Measurements from ENCODE around the gene ERCC3. TPM values are rescaled to one million over a fixed set of nuclear protein-coding genes. Genes with fewer than 3 reads are reported as not detected.

Gene ERCC3
- total RNA-seq (50.2 TPM), polyA plus RNA-seq (10 to 100 TPM; 21.3 to 27.5 (median 25.4) TPM)

- H3K9me3 ChIP-seq (ENCODE audit: control insufficient read depth in 2 of 2, low read length in 2 of 2): no peaks in the 10 kb centered on the region
- DNase-seq (peak; percentile 76 to 91 (median 78)), ATAC-seq (ENCODE audit: low read depth in 2 of 2) (peak; percentile 92 to 95)
- H3K36me3 ChIP-seq (ENCODE audit: control insufficient read depth, insufficient read depth, low read length): peaks cover 32% of the 10 kb centered on the region
- peaks cover 18 to 47% (median 27%) of the 10 kb centered on the region in 4 donors for H3K4me1 Mint-ChIP-seq
- H3K27me3 ChIP-seq (ENCODE audit: control insufficient read depth, insufficient read depth, low read length): no peaks in the 10 kb centered on the region
- no peaks in the 10 kb centered on the region for H3K9me3 Mint-ChIP-seq
- no peaks in the 10 kb centered on the region for H3K27me3 Mint-ChIP-seq
- H3K4me1 ChIP-seq (ENCODE audit: control insufficient read depth, insufficient read depth, low read length, poor library complexity, severe bottlenecking): peaks cover 18% of the 10 kb centered on the region
- H3K36me3 Mint-ChIP-seq: peaks cover 35% of the 10 kb centered on the region
- H3K4me3 Mint-ChIP-seq: peak within 1 kb of the TSS; percentile 95 to 98 (median 98)
- peak within 1 kb of the TSS; percentile 85 to 98 (median 98) for H3K27ac Mint-ChIP-seq
- peak within 1 kb of the TSS; percentile 80 for H3K27ac ChIP-seq (ENCODE audit: insufficient read depth, low read length, poor library complexity, severe bottlenecking)
- peak within 1 kb of the TSS; percentile 94 for H3K4me3 ChIP-seq (ENCODE audit: low read depth, low read length)
These were observed at the start of gene ERCC3 for GRCh38 chr2:127293748-127294562. Gene ERCC3 (minus strand): TSS chr2:127294144. CDS start chr2:127294081, 63 bp downstream.

DNA sequence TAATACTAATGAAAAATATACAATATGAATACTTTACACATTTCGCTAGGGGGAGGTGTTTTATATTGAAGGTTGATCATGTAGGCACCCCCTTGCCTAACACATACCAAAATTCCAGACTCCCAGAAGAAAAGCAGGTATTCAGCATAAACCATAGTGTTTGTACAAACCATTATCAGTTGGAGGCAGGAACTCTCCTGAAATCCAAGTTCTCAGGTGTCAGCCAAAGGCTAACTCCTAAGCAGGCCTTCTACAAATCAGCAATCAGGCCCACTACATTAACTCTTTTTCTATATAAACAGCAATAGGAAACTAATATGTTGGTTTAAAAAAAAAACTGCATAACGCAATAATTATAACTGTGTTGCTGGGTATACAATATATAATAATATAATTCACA, 49.3 kb upstream of the ERCC3 start:
- H3K4me1 ChIP-seq (ENCODE audit: control insufficient read depth, insufficient read depth, low read length, poor library complexity, severe bottlenecking): peaks cover 3% of the 10 kb centered on the region
- H3K27me3 ChIP-seq (ENCODE audit: control insufficient read depth, insufficient read depth, low read length): no peaks in the 10 kb centered on the region
- Mint-ChIP-seq H3K27ac (peak overlapping the region in 1 of 3 donors; percentile 49), H3K36me3 (peaks cover 15% of the 10 kb centered on the region), H3K4me3 (no peak overlapping the region), H3K9me3 (no peaks in the 10 kb centered on the region), H3K4me1 (peaks cover 19 to 38% (median 25%) of the 10 kb centered on the region in 4 donors), H3K27me3 (no peaks in the 10 kb centered on the region)
- H3K27ac ChIP-seq (ENCODE audit: insufficient read depth, low read length, poor library complexity, severe bottlenecking): no peak overlapping the region
- ATAC-seq (ENCODE audit: low read depth in 2 of 2) (no peak), DNase-seq (no peak)
- H3K4me3 ChIP-seq (ENCODE audit: low read depth, low read length): no peak overlapping the region
- H3K9me3 ChIP-seq (ENCODE audit: control insufficient read depth in 2 of 2, low read length in 2 of 2): no peaks in the 10 kb centered on the region
- peaks cover 20% of the 10 kb centered on the region for H3K36me3 ChIP-seq (ENCODE audit: control insufficient read depth, insufficient read depth, low read length)

DNA sequence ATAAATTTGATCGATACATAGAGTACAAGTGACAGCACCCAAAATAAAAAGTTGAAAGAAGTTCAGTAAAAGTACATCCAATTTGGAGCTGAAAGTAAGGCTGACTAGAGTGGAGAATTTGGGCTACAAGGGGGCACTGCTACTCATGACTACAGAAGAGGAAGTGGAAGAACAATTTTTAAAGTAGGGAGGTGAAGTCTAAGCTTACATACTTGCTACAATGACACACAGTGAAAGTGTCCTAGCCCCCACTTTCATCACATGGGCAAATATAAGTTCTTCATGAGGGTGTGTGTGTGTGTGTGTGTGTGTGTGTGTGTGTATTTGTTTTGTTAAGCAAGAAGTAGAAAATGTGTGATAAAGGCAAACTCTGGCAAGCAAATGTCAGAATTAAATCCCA, 48.2 kb upstream of the ERCC3 start:
- peaks cover 10 to 28% (median 24%) of the 10 kb centered on the region in 4 donors for H3K4me1 Mint-ChIP-seq

DNA sequence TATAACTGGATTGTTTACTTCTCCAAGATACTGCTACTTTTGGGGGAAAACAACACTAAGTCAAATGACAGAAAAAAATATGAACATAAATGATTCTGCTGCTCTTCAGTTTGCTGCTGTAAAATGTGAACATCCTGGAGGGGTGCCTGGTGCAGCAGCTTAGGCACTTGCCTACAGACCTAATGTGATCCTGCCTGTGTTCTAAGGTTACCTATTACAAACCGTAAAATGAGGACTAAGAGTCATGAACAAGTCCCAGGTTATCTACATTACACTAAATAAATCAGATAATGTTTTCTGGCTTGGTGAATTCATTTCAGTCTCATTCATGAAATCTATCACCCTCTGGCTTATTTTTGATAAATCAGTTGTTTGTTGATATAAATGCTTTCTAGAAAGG, 38.4 kb upstream of the ERCC3 start:
- H3K4me1 Mint-ChIP-seq: peaks cover 0 to 5% (median 1%) of the 10 kb centered on the region in 4 donors

More for the DNA sequence above, 48.2 kb upstream of the ERCC3 start:
- H3K36me3 ChIP-seq (ENCODE audit: control insufficient read depth, insufficient read depth, low read length): peaks cover 27% of the 10 kb centered on the region
- ATAC-seq (ENCODE audit: low read depth in 2 of 2) (no peak), DNase-seq (no peak)
- no peaks in the 10 kb centered on the region for H3K27me3 Mint-ChIP-seq
- no peaks in the 10 kb centered on the region for H3K4me1 ChIP-seq (ENCODE audit: control insufficient read depth, insufficient read depth, low read length, poor library complexity, severe bottlenecking)
- peaks cover 21% of the 10 kb centered on the region for H3K36me3 Mint-ChIP-seq
- no peak overlapping the region for H3K4me3 ChIP-seq (ENCODE audit: low read depth, low read length)
- no peak overlapping the region for H3K4me3 Mint-ChIP-seq
- no peak overlapping the region for H3K27ac ChIP-seq (ENCODE audit: insufficient read depth, low read length, poor library complexity, severe bottlenecking)
- H3K27me3 ChIP-seq (ENCODE audit: control insufficient read depth, insufficient read depth, low read length): no peaks in the 10 kb centered on the region
- H3K9me3 ChIP-seq (ENCODE audit: control insufficient read depth in 2 of 2, low read length in 2 of 2): no peaks in the 10 kb centered on the region
- peak overlapping the region in 2 of 3 donors; percentile 56 to 58 for H3K27ac Mint-ChIP-seq
- H3K9me3 Mint-ChIP-seq: no peaks in the 10 kb centered on the region

GRCh38 chr2:127330753-127331152, 36.8 kb upstream of the ERCC3 start:
- H3K4me1 ChIP-seq (ENCODE audit: control insufficient read depth, insufficient read depth, low read length, poor library complexity, severe bottlenecking): no peaks in the 10 kb centered on the region
- H3K4me1 Mint-ChIP-seq: peaks cover 0 to 5% (median 2%) of the 10 kb centered on the region in 4 donors
- H3K27ac ChIP-seq (ENCODE audit: insufficient read depth, low read length, poor library complexity, severe bottlenecking): no peak overlapping the region
- no peaks in the 10 kb centered on the region for H3K27me3 ChIP-seq (ENCODE audit: control insufficient read depth, insufficient read depth, low read length)
- no peaks in the 10 kb centered on the region for H3K9me3 Mint-ChIP-seq
- H3K4me3 ChIP-seq (ENCODE audit: low read depth, low read length): no peak overlapping the region
- no peaks in the 10 kb centered on the region for H3K9me3 ChIP-seq (ENCODE audit: control insufficient read depth in 2 of 2, low read length in 2 of 2)
- no peak for DNase-seq
- H3K36me3 Mint-ChIP-seq: peaks cover 31% of the 10 kb centered on the region
- no peak for ATAC-seq (ENCODE audit: low read depth in 2 of 2)
- H3K27ac Mint-ChIP-seq: peak overlapping the region in 1 of 3 donors; percentile 46
- H3K27me3 Mint-ChIP-seq: no peaks in the 10 kb centered on the region
- H3K36me3 ChIP-seq (ENCODE audit: control insufficient read depth, insufficient read depth, low read length): peaks cover 77% of the 10 kb centered on the region
- no peak overlapping the region for H3K4me3 Mint-ChIP-seq

More for the DNA sequence above, 38.4 kb upstream of the ERCC3 start:
- Histone ChIP-seq H3K36me3 (ENCODE audit: control insufficient read depth, insufficient read depth, low read length) (peaks cover 77% of the 10 kb centered on the region), H3K4me3 (ENCODE audit: low read depth, low read length) (no peak overlapping the region), H3K4me1 (ENCODE audit: control insufficient read depth, insufficient read depth, low read length, poor library complexity, severe bottlenecking) (no peaks in the 10 kb centered on the region), H3K9me3 (ENCODE audit: control insufficient read depth in 2 of 2, low read length in 2 of 2) (no peaks in the 10 kb centered on the region), H3K27me3 (ENCODE audit: control insufficient read depth, insufficient read depth, low read length) (no peaks in the 10 kb centered on the region), H3K27ac (ENCODE audit: insufficient read depth, low read length, poor library complexity, severe bottlenecking) (no peak overlapping the region)
- H3K36me3 Mint-ChIP-seq: peaks cover 29% of the 10 kb centered on the region
- DNase-seq: no peak
- H3K27ac Mint-ChIP-seq: peak overlapping the region in 1 of 3 donors; percentile 15
- no peaks in the 10 kb centered on the region for H3K27me3 Mint-ChIP-seq
- ATAC-seq (ENCODE audit: low read depth in 2 of 2): no peak
- H3K4me3 Mint-ChIP-seq: no peak overlapping the region
- no peaks in the 10 kb centered on the region for H3K9me3 Mint-ChIP-seq

GRCh38 chr2:127326289-127326945, 32.5 kb upstream of the ERCC3 start:
- DNase-seq: no peak
- ATAC-seq (ENCODE audit: low read depth in 2 of 2): no peak
- Mint-ChIP-seq H3K9me3 (no peaks in the 10 kb centered on the region), H3K4me1 (peaks cover 0 to 7% (median 0%) of the 10 kb centered on the region in 4 donors), H3K27me3 (no peaks in the 10 kb centered on the region), H3K4me3 (no peak overlapping the region), H3K36me3 (peaks cover 42% of the 10 kb centered on the region), H3K27ac (no peak overlapping the region)
- Histone ChIP-seq H3K4me1 (ENCODE audit: control insufficient read depth, insufficient read depth, low read length, poor library complexity, severe bottlenecking) (no peaks in the 10 kb centered on the region), H3K27me3 (ENCODE audit: control insufficient read depth, insufficient read depth, low read length) (no peaks in the 10 kb centered on the region), H3K36me3 (ENCODE audit: control insufficient read depth, insufficient read depth, low read length) (peaks cover 74% of the 10 kb centered on the region), H3K4me3 (ENCODE audit: low read depth, low read length) (no peak overlapping the region), H3K9me3 (ENCODE audit: control insufficient read depth in 2 of 2, low read length in 2 of 2) (no peaks in the 10 kb centered on the region), H3K27ac (ENCODE audit: insufficient read depth, low read length, poor library complexity, severe bottlenecking) (no peak overlapping the region)

DNA sequence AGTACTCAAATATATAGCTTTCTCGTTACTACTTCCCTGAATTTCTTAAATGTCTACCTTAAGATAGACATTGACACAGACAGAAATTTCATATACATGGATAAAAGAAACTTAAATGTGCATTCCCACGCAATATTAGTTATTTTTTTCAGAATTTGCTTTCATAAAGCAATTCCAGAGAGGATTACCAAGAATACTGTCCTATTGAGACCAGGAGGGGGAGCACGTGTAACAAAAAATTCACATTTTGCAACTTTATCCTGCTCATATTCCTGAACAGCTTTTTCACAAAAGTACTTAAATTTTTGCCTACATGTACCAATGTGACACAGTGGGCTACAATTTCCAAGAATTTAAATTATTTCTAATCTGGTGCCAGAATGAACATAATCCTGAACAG, 30.7 kb upstream of the ERCC3 start:
- Mint-ChIP-seq H3K4me3 (no peak overlapping the region), H3K27ac (peak overlapping the region in 1 of 3 donors; percentile 63), H3K27me3 (no peaks in the 10 kb centered on the region), H3K4me1 (peaks cover 0 to 12% (median 0%) of the 10 kb centered on the region in 4 donors), H3K9me3 (peaks cover 0 to 8% (median 4%) of the 10 kb centered on the region in 7 donors), H3K36me3 (peaks cover 46% of the 10 kb centered on the region)
- peaks cover 5 to 7% of the 10 kb centered on the region in 2 experiments for H3K9me3 ChIP-seq (ENCODE audit: control insufficient read depth in 2 of 2, low read length in 2 of 2)
- peak in 1 of 3 donors; percentile 19 for DNase-seq
- ATAC-seq (ENCODE audit: low read depth in 2 of 2): no peak
- no peaks in the 10 kb centered on the region for H3K4me1 ChIP-seq (ENCODE audit: control insufficient read depth, insufficient read depth, low read length, poor library complexity, severe bottlenecking)
- H3K27me3 ChIP-seq (ENCODE audit: control insufficient read depth, insufficient read depth, low read length): no peaks in the 10 kb centered on the region
- H3K4me3 ChIP-seq (ENCODE audit: low read depth, low read length): no peak overlapping the region
- peaks cover 79% of the 10 kb centered on the region for H3K36me3 ChIP-seq (ENCODE audit: control insufficient read depth, insufficient read depth, low read length)
- H3K27ac ChIP-seq (ENCODE audit: insufficient read depth, low read length, poor library complexity, severe bottlenecking): no peak overlapping the region
